ENCODE measurements around the gene HSBP1L1.
A peak's percentile ranks its signal among the peaks of the same experiment; 100 is the strongest.
"Not testable (repeated sequence)": the region's sequence is repeated elsewhere in the genome, so short reads cannot be mapped to it uniquely, and the experiment has no call there.

HSBP1L1 gene

DNA sequence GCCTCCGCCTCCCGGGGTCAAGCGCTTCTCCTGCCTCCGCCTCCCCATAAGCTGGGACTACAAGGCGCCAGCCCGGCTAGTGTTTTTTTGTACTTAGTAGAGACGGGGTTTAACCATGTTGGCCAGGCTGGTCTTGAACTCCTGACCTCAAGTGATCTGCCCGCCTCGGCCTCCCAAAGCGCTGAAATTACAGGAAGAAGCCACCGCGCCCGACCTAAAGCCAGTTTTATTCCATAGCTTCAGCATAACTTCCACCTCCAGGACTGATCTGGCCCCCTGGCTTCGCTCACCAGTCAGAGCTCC lies 24.7 kb downstream of the HSBP1L1 start:
- peak overlapping the region; percentile 90 for H3K4me3 ChIP-seq
- TF ChIP-seq, protein P1, sequence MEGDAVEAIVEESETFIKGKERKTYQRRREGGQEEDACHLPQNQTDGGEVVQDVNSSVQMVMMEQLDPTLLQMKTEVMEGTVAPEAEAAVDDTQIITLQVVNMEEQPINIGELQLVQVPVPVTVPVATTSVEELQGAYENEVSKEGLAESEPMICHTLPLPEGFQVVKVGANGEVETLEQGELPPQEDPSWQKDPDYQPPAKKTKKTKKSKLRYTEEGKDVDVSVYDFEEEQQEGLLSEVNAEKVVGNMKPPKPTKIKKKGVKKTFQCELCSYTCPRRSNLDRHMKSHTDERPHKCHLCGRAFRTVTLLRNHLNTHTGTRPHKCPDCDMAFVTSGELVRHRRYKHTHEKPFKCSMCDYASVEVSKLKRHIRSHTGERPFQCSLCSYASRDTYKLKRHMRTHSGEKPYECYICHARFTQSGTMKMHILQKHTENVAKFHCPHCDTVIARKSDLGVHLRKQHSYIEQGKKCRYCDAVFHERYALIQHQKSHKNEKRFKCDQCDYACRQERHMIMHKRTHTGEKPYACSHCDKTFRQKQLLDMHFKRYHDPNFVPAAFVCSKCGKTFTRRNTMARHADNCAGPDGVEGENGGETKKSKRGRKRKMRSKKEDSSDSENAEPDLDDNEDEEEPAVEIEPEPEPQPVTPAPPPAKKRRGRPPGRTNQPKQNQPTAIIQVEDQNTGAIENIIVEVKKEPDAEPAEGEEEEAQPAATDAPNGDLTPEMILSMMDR (IDR thresholded peaks at IDR 0.05), result no peak
- DNase-seq (ENCODE audit: low spot score), result no peak
- peak overlapping the region; percentile 96 to 98 for H3K27ac ChIP-seq

DNA sequence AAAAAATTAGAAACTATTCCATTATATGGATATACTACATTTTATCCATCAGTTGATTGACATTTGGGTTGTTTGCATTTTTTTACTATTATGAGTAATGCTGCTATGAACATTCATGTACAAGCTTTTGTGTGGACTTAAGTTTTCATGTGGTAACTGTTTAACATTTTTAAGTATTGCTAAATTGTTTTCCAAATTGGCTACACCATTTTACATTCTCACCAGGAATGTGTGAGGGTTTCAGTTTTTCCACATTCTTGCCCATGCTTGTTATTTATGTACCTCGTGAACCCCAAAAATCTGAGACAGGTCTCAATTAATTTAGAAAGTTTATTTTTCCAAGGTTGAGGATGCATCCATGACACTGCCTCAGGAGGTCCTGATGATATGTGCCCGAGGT lies 27.1 kb downstream of the HSBP1L1 start:
- no peak overlapping the region for H3K4me3 ChIP-seq
- TF ChIP-seq, protein P1 (IDR thresholded peaks at IDR 0.05), result no peak

DNA sequence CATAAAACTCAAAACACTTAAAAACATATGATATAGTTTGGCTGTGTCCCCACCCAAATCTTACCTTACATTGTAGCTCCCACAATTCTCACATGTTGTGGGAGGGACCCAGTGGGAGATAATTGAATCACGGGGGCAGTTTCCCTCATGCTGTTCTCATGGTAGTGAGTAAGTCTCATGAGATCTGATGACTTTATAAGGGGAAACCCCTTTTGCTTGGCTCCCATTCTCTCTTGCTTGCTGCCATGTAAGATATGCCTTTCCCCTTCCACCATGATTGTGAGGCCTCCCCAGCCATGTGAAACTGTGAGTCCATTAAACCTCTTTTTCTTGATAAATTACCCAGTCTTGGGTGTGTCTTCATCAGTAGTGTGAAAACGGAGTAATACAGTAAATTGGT lies 35.3 kb downstream of the HSBP1L1 start:
- not testable (repeated sequence) for H3K4me3 ChIP-seq; H3K27ac ChIP-seq; DNase-seq (ENCODE audit: low spot score)

More for the DNA sequence above, 27.1 kb downstream of the HSBP1L1 start:
- H3K27ac ChIP-seq, result no peak overlapping the region
- no peak for DNase-seq (ENCODE audit: low spot score)

DNA sequence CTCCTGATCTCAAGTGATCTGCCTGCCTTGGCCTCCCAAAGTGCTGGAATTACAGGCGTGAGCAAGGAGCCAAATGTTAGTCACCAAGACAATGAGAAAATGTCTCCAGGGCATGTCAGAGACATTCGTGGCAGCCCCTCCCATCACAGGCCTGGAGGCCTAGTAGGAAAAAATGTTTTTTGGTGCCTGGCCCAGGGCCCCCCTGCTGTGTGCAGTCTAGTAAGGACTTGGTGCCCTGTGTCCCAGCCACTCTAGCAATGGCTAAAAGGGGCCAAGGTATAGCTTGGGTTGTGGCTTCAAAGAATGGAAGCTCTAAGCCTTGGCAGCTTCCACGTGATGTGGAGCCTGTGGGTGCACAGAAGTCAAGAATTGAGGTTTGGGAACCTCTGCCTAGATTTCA lies 36.4 kb downstream of the HSBP1L1 start:
- TF ChIP-seq, protein P1 (IDR thresholded peaks at IDR 0.05), result no peak
- H3K27ac ChIP-seq, result no peak overlapping the region
- no peak overlapping the region for H3K4me3 ChIP-seq
- no peak for DNase-seq (ENCODE audit: low spot score)

DNA sequence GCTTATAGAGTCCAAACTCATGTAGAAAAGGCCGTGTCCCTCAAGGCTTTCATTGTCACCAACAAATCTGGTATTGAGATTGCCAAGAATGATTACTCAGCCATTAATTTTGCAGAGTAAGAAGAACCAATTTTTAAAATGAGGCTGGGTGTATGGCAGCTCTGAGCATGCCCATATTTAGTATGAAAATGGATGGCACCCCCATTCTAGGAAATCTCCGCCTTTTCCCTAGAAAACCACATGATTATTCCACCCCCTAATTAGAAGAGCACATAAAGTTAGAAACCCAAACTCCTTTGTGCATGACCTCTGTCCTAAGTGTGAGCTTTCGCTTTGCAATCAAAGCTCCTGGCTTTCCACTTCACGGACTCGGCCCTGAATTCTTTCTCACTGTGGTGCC lies 38.0 kb downstream of the HSBP1L1 start:
- H3K4me3 ChIP-seq, result no peak overlapping the region
- DNase-seq (ENCODE audit: low spot score), result no peak
- TF ChIP-seq, protein P1 (IDR thresholded peaks at IDR 0.05), result no peak
- no peak overlapping the region for H3K27ac ChIP-seq

DNA sequence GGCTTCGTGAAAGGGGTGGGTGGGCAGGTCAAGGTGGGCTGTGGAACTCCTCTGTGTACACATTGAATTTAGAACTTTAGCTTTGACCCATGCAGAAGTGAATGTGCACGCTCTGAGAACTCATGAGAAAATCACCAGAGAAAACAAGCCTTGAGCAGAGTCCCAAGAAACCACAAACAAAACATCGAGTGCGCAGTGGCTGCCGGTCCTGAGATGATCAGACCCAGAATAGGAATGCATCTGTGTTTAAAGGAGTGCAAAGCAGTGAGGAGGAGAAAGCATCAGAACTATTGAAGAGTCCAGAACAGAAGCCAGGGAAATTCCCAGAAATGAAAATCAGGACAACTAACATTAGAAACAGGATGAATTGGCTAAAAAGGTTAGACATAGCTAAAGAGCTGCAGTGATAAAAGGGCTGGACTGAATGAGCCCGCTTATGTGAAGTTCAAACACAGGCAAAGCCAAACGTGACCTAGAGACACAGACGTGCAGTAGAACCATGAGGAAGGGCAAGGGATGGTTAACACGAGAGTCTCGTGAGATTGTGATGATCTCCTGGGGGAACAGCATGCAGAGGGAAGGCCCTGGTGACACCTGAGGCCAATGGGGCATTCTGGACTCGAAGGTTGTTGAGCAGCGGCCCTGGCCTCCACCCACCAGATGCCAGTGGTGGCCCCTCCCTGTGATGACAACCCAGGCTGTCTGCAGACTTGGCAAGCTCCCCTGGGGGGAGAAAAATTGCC lies 40.3 kb downstream of the HSBP1L1 start:
- Histone ChIP-seq H3K27ac (no peak overlapping the region), H3K4me3 (no peak overlapping the region)
- DNase-seq (ENCODE audit: low spot score), result no peak
- TF ChIP-seq, protein P1 (IDR thresholded peaks at IDR 0.05), result no peak

DNA sequence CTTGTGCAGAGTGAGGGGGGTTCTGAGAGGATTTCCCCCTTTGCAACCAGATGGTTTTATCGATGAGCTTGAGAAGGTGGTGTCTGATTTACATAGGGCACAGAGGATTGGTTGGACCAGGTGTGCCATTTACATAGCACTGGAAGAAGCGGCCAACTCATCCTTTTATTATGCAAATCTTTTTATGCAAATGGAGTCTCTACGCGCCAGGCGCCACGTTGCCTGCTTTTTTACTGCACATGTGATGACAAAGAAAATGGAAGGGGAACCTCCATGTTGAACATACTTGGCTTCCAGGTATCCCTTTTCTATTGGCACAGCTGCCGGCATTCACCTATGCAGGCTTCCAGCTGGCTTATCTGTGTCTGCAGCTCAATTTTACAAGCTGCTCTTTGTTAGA lies 42.3 kb downstream of the HSBP1L1 start:
- H3K4me3 ChIP-seq, result no peak overlapping the region
- TF ChIP-seq, protein P1 (IDR thresholded peaks at IDR 0.05), result no peak
- H3K27ac ChIP-seq, result no peak overlapping the region
- no peak for DNase-seq (ENCODE audit: low spot score)
